Measurements from ENCODE around the gene TCF4. TPM values are rescaled to one million over a fixed set of nuclear protein-coding genes. Genes with fewer than 3 reads are reported as not detected.

The TCF4 gene
- total RNA-seq, 1 experiment from 2014 or later = 0.42 TPM

- intact Hi-C loops (cut with micrococcal nuclease) = no loop called here
- POLR2A ChIA-PET = no interaction called here
- Histone ChIP-seq H3K36me3 (ENCODE audit: control insufficient read depth in 1 of 2, insufficient read depth in 2 of 2, low read length in 2 of 2) (no peaks in the 10 kb centered on the region), H4K20me1 (ENCODE audit: insufficient read depth) (no peaks in the 10 kb centered on the region), H3K4me2 (ENCODE audit: low read length) (no peak overlapping the region), H3K9me2 (ENCODE audit: insufficient read depth) (no peaks in the 10 kb centered on the region), H2AFZ (ENCODE audit: low read depth, low read length, poor library complexity, severe bottlenecking) (no peak overlapping the region), H3K4me1 (ENCODE audit: control insufficient read depth in 1 of 2, insufficient read depth in 2 of 2, low read length in 2 of 2) (no peaks in the 10 kb centered on the region), H3K27me3 (ENCODE audit: insufficient read depth, low read length) (no peaks in the 10 kb centered on the region), H3K79me2 (ENCODE audit: insufficient read depth, low read length) (no peaks in the 10 kb centered on the region), H3K4me3 (replicated peaks in 1 of 2; ENCODE audit: low read depth in 1 of 2, low read length in 2 of 2) (no peak overlapping the region), H3K27ac (ENCODE audit: low read depth, low read length) (no peak overlapping the region), H3K9me3 (ENCODE audit: control insufficient read depth in 1 of 2, insufficient read depth in 1 of 2, low read depth in 1 of 2, low read length in 2 of 2) (no peaks in the 10 kb centered on the region), H3K9ac (ENCODE audit: low read length) (no peak overlapping the region)
- CTCF ChIA-PET = no interaction called here
- no TSS peak for BruUV-seq (replicated peaks)
- no peak for TF ChIP-seq RAD21 (IDR thresholded peaks at IDR 0.05; ENCODE audit: low read depth)
- no peak for TF ChIP-seq CEBPB (IDR thresholded peaks at IDR 0.05; ENCODE audit: low read depth)
- no peak for TF ChIP-seq ELF1 (IDR thresholded peaks at IDR 0.05; ENCODE audit: borderline replicate concordance, low read depth)
- no peak for TF ChIP-seq SRF (IDR thresholded peaks at IDR 0.05; ENCODE audit: low read depth)
- no peak for TF ChIP-seq SP1 (IDR thresholded peaks at IDR 0.05; ENCODE audit: low read depth)
- TF ChIP-seq YY1 (IDR thresholded peaks at IDR 0.05; ENCODE audit: extremely low read depth, insufficient replicate concordance, low read depth, low read length) = no peak
- TF ChIP-seq JUND (IDR thresholded peaks at IDR 0.05) = no peak
- TF ChIP-seq TCF7L2 (IDR thresholded peaks at IDR 0.05; ENCODE audit: borderline replicate concordance, extremely low read depth, insufficient read depth, insufficient read length) = no peak
- TF ChIP-seq SIN3A (IDR thresholded peaks at IDR 0.05; ENCODE audit: low read depth) = no peak
- TF ChIP-seq ZNF274 (IDR thresholded peaks at IDR 0.05; ENCODE audit: low read depth, low read length) = no peak
- RAD21 ChIA-PET (ENCODE audit: low non-redundant PET in 1 of 2, low total read pairs in 2 of 2, uncharacterized antibody in 2 of 2, unreplicated experiment in 2 of 2) = no interaction called here
- DNase-seq (ENCODE audit: low read depth, low spot score) (no peak), ATAC-seq (no peak)
These were observed 280.5 kb downstream of the TCF4 start for GRCh38 chr18:55307505-55307904.

GRCh38 chr18:55306359-55307024 lies 281.5 kb downstream of the TCF4 start:
- Histone ChIP-seq H3K4me2 (ENCODE audit: low read length) (no peak overlapping the region), H2AFZ (ENCODE audit: low read depth, low read length, poor library complexity, severe bottlenecking) (no peak overlapping the region), H3K27ac (ENCODE audit: low read depth, low read length) (no peak overlapping the region), H3K9ac (ENCODE audit: low read length) (no peak overlapping the region), H4K20me1 (ENCODE audit: insufficient read depth) (no peaks in the 10 kb centered on the region), H3K4me1 (ENCODE audit: control insufficient read depth in 1 of 2, insufficient read depth in 2 of 2, low read length in 2 of 2) (no peaks in the 10 kb centered on the region), H3K27me3 (ENCODE audit: insufficient read depth, low read length) (no peaks in the 10 kb centered on the region; the same call in 1 of the 2 replicates), H3K9me2 (ENCODE audit: insufficient read depth) (no peaks in the 10 kb centered on the region), H3K79me2 (ENCODE audit: insufficient read depth, low read length) (no peaks in the 10 kb centered on the region), H3K9me3 (ENCODE audit: control insufficient read depth in 1 of 2, insufficient read depth in 1 of 2, low read depth in 1 of 2, low read length in 2 of 2) (no peaks in the 10 kb centered on the region), H3K36me3 (ENCODE audit: control insufficient read depth in 1 of 2, insufficient read depth in 2 of 2, low read length in 2 of 2) (no peaks in the 10 kb centered on the region), H3K4me3 (replicated peaks in 1 of 2; ENCODE audit: low read depth in 1 of 2, low read length in 2 of 2) (no peak overlapping the region)
- intact Hi-C loops (cut with micrococcal nuclease) = no loop called here
- RAD21 ChIA-PET (ENCODE audit: low non-redundant PET in 1 of 2, low total read pairs in 2 of 2, uncharacterized antibody in 2 of 2, unreplicated experiment in 2 of 2) = no interaction called here
- no peak for ATAC-seq
- POLR2A ChIA-PET = no interaction called here
- no peak for DNase-seq (ENCODE audit: low read depth, low spot score)
- CTCF ChIA-PET = no interaction called here
- BruUV-seq (replicated peaks) = no TSS peak
- no peak for TF ChIP-seq EZH2 (IDR thresholded peaks at IDR 0.05)
- no peak for TF ChIP-seq ZBTB33 (IDR thresholded peaks at IDR 0.05; ENCODE audit: extremely low read depth, insufficient replicate concordance, low read length)
- TF ChIP-seq TCF7L2 (IDR thresholded peaks at IDR 0.05; ENCODE audit: borderline replicate concordance, extremely low read depth, insufficient read depth, insufficient read length) = no peak
- TF ChIP-seq ZNF274 (IDR thresholded peaks at IDR 0.05; ENCODE audit: low read depth, low read length) = no peak
- no peak for TF ChIP-seq SP1 (IDR thresholded peaks at IDR 0.05; ENCODE audit: low read depth)
- no peak for TF ChIP-seq EZH2phosphoT487 (IDR thresholded peaks at IDR 0.05; ENCODE audit: borderline replicate concordance)
- no peak for TF ChIP-seq POLR2A (IDR thresholded peaks at IDR 0.05; ENCODE audit: borderline replicate concordance, extremely low read depth, insufficient read depth, insufficient read length)
- no peak for TF ChIP-seq SRF (IDR thresholded peaks at IDR 0.05; ENCODE audit: low read depth)
- no peak for TF ChIP-seq FOSL1 (IDR thresholded peaks at IDR 0.05; ENCODE audit: low read depth)
- TF ChIP-seq MAX (IDR thresholded peaks at IDR 0.05) = no peak
- no peak for TF ChIP-seq YY1 (IDR thresholded peaks at IDR 0.05; ENCODE audit: extremely low read depth, insufficient replicate concordance, low read depth, low read length)
- no peak for TF ChIP-seq SIN3A (IDR thresholded peaks at IDR 0.05; ENCODE audit: low read depth)
- no peak for TF ChIP-seq CBX3 (IDR thresholded peaks at IDR 0.05; ENCODE audit: low read depth)
- no peak for TF ChIP-seq RAD21 (IDR thresholded peaks at IDR 0.05; ENCODE audit: low read depth)
